Stimulated activated CD4-positive, alpha-beta T cell treated with anti-CD3 and anti-CD28 coated beads, Interleukin-2, amount 100 ng/mL, for 24 hours (primary cell): ENCODE results near the gene HNRNPM.
"Not testable (repeated sequence)": the region's sequence is repeated elsewhere in the genome, so short reads cannot be mapped to it uniquely, and the experiment has no call there.

Experiments used
- DNase-seq, 2 donors: peaks; one replicate each; pipeline ENCODE4 v3.0.0-alpha.2; 2020

The HNRNPM gene

DNA sequence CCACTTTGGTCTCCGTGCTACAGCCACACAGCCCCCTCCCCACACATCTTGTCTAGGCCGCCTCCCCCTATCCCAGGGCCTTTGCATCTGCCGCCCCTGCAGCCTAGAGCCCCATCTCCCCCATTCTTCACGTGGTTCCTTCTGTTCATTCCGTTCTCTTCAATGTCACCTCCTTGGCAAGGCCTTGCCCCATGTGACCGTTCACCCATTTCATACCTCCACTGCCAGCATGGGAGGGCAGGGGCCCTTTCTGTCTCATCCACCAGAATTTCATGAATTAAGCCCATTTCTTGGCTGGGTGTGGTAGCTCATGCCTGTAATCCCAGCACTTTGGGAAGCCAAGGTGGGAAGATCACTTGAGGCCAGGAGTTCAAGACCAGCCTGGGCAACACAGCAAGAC is 15.7 kb upstream of the HNRNPM start:
- no peak for DNase-seq

- DNase-seq, result no peak
Observed at GRCh38 chr19:8429826-8430225, 14.9 kb upstream of the HNRNPM start.

GRCh38 chr19:8430650-8431049 is 14.1 kb upstream of the HNRNPM start:
- no peak for DNase-seq

- DNase-seq, result no peak
Observed at GRCh38 chr19:8438236-8438635, 6.5 kb upstream of the HNRNPM start.

DNA sequence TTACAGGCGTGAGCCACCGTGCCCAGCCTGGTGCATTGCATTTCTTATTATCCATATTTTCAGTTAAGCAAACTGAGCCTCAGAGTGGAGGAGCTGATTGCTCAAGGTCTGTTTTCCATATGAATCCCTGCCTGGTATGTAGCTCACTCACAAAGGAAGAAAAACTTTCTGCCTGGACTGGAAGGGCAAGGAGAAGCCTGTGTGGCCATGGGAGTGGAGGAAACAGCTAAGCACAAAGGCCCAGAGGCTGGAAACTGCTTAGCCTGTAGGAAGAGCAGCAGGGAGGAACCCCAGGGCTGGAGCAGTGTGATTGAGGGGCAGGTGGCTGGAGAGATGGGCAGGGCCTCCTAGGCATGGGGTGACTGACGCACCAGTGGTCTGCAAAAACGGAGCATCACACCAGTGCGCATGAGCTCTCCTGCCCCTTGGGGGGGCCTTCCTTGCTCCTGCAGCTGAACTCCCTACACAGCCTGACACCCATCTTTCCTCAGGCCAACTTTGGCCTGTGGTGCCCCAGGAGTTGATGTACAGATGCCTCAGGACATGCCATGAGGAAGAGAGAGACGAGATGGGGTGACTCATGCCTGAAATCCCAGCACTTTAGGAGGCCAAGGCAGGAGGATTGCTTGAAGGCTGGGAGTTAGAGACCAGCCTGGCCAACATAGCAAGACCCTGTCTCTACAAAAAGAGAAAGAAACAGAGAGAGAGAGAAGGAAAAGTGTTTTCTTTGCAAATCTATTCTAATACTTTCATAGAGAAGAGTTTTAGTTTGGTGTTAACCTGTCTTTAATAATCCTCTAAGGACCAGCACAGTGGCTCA is 2.8 kb upstream of the HNRNPM start:
- no peak for DNase-seq

DNA sequence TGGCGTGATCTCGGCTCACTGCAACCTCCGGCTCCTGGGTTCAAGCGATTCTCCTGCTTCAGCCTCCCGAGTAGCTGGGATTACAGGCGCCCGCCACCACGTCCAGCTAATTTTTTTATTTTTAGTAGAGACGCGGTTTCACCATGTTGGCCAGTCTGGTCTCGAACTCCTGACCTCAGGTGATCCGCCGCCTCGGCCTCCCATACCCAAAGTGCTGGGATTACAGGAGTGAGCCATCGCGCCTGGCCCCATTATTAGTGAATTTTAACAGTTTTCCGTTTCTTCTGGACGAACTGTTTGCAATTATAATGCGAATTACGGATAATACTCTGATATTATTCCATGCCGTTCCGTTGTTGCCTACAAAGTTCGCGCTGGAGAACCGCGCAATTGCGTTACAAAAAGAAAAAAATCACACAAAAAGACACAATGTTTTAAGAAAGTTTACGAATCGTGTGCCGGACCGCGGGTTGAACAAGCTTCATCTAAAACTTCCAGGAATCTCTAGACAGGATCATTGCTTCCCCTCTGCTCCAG is 567 bp upstream of the HNRNPM start:
- not testable (repeated sequence) for DNase-seq

GRCh38 chr19:8445488-8446001 is 770 bp downstream of the HNRNPM start:
- peak; percentile 53 to 65 for DNase-seq

DNA sequence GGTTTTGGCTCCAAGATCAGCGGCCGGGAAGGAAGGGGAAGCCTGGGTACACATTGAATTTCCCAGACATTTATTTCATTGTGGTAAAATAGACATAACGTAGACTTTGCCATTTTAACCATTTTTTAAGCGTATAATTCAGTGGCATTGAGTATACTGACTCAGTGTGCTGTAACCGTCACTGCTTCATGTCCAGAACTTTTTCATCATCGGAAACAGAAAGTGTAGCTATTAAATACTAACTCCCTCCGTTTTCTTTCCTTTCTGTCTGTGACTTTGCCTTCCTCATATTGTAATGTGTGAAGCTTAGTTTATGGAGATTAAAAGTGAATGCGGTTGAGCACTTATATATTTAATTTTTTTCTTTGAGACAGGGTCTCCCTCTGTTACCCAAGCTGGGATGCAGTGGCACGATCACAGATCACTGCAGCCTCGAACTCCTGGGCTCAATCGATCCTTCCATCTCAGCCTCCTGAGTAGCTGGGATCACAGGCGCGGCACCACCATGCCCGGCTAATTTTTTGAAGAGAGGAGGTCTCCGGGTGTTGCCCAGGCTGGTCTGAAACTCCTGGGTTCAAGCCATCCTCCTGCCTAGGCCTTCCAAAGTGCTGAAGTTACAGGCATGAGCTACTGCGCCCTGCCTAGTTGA is 1.4 kb downstream of the HNRNPM start:
- no peak for DNase-seq

- no peak for DNase-seq
Observed at GRCh38 chr19:8449830-8450229, 5.1 kb downstream of the HNRNPM start.

- DNase-seq, result no peak
Observed at GRCh38 chr19:8451377-8451776, 6.6 kb downstream of the HNRNPM start.

DNA sequence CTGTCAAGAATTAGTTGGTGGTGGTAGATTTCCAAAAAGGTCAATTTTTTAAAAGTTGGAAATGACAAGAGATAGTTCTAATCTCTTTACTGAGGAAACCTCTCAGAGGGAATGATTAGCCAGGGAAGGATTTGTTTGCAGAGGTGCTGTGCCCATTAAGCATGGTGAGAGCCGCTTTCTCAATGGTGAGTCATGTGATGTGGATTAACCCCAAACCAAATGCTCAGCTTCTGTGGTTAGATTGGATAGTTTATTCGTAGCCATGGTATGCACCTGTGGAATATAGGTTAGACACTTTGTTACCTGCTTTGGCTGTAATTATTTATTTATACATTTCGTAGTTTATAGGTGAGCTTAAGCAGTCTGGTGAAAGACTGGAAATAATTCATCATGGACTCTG is 7.1 kb downstream of the HNRNPM start:
- no peak for DNase-seq

DNA sequence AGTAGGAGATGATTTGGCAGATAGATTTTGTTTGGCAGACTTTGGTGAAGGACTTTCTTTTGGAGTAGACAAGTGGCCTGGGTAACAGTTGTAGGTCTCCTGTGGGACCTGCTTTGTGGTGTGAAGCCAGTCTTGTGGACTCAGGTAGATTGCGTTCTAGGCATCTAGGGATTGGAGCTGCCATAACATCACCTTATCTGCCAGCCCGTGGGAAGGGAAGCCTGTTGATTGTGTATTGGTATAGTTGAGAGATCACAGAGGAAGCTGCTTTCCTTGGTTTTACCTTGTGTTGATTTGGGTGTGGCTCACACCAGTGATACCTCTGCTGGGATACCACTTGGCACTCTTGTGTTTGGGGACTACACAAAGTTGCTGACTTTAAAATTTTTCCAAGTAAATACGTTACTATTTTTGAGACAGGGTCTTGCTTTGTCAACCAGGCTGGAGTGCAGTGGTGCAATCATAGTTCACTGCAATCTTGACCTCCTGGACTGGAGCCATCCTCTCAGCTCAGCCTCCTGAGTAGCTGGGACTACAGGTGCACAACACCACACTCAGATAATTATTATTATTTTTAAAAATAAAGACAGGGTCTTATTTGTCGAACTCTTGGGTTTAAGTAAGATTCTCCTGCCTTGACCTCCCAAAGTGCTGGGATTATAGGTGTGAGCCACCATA is 7.8 kb downstream of the HNRNPM start:
- no peak for DNase-seq

DNA sequence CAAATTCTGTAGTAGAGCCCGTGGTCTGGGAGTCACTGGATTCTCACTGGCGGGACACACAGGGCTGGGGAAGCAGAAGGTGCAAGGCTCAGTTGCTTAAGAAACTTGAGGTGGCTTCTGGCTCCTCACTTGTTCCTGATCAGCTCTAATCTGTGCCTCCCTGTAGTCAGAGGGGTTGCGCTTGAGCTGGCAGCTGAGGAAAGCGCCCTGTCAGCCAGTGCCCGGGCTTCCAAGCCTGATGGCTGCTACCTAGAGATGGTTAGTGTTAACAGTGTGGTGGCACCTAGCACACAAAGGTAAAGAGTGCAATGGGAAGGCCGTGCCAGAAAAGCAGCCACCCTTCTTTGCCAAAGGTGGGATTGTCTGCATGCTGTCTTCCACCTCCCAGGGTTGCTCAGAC is 8.8 kb downstream of the HNRNPM start:
- DNase-seq, result no peak

GRCh38 chr19:8454218-8454617 is 9.4 kb downstream of the HNRNPM start:
- DNase-seq, result no peak

- no peak for DNase-seq
Observed at GRCh38 chr19:8455018-8455417, 10.2 kb downstream of the HNRNPM start.

DNA sequence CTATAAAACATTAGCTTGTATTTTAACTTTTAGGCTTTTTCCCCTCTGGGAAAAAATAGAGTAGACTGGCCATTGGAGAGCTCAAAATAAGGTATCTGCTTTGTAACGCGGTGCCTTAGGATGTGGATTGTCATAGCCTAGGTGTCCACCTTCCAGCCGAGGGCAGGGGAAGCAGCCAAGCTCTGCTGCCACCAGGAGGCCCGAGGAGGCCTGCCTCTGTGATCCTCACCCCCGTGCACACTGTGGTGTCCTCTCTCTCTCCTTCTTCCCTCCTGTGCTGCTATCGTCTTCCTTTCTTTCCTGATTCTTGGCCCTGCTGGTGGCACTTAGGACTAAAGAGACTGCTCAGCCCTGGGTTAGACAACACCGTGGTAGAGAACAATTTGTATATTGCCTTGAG is 11.3 kb downstream of the HNRNPM start:
- no peak for DNase-seq

GRCh38 chr19:8457209-8457608 is 12.4 kb downstream of the HNRNPM start:
- DNase-seq, result no peak

- DNase-seq, result no peak
Observed at GRCh38 chr19:8457827-8458226, 13.1 kb downstream of the HNRNPM start.

DNA sequence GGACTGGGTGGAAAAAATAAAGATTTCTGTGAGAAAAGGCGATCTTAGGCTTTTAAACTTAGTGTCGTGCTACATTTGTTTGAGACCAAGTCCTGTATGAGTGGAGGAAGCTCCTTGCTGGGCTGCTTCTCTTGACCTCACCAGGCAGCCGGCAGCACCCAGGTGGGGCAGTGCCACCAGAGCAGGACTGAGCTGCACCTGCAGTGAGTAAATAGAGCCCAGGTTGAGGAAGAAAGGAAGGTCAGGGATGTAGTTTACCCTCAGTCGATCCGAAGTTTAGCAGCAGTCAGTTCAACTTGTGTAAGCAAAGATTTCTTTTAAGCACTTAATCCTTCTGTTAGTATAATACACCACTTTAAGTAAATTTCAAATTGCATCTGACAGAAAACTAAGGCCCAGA is 13.6 kb downstream of the HNRNPM start:
- DNase-seq, result no peak

GRCh38 chr19:8459095-8459494 is 14.3 kb downstream of the HNRNPM start:
- no peak for DNase-seq

GRCh38 chr19:8459520-8460270 is 14.9 kb downstream of the HNRNPM start:
- no peak for DNase-seq

- no peak for DNase-seq
Observed at GRCh38 chr19:8460516-8461298, 15.9 kb downstream of the HNRNPM start.
